ENCODE results near the gene RIPK3. TPM values are rescaled to one million over a fixed set of nuclear protein-coding genes. Genes with fewer than 3 reads are reported as not detected.

Gene RIPK3
- total and polyA plus RNA-seq, 2 of the 8 experiments (the other 6 are each of a cell fraction or from before 2014, with no cell fraction given): 0.24 to 0.39 TPM

DNA sequence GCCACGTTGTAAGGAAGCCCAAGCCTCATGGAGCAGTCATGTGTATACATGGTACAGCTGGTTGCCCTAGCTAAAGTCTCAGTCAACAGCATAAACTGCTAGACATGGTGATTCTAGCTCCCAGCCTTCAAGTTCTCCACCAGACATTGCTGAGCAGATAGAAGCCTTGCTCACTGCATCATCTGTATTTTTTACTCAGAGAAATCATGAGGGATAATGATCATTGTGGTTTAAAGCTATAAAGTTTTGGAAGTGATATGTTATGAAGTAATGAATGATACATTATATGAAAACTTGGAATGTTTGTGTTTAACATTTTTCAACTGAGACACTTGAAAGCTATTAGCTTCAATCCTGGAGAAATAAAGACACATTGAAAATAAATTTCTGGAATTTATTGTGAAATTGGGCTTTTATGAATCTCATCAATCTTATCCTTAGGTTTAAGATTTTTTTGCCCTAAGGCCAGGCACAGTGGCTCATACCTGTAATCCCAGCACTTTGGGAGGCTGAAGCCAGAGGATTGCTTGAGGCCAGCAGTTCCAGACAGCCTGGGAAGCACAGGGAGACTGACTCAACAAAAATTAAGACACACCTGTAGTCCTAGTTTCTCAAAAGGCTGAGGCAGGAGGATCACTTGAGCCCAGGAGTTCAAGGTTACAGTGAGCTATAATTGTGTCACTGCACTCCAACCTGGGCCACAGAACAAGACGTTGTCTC, 22.6 kb upstream of the RIPK3 start:
- Histone ChIP-seq H2BK12ac (ENCODE audit: low read depth, low read length) (no peak overlapping the region), H2BK15ac (ENCODE audit: low read length) (no peak overlapping the region), H3K9ac (replicated peaks in 1 of 4; ENCODE audit: extremely low read depth in 1 of 4, low read depth in 3 of 4, low read length in 3 of 4) (no peak overlapping the region), H3K56ac (replicated peaks; ENCODE audit: insufficient read length, low read depth, low read length) (no peak overlapping the region), H3K4ac (replicated peaks; ENCODE audit: insufficient read length, low read depth, low read length) (no peak overlapping the region), H3K36me3 (ENCODE audit: control insufficient read depth in 2 of 4, insufficient read depth in 4 of 4, low read length in 3 of 4) (no peaks in the 10 kb centered on the region), H4K5ac (ENCODE audit: insufficient read length, low read depth, low read length) (no peak overlapping the region), H3K14ac (ENCODE audit: insufficient read length) (no peak overlapping the region), H3K27ac (ENCODE audit: low read depth, low read length) (no peak overlapping the region), H3K23me2 (ENCODE audit: low read depth, low read length) (peaks cover 7% of the 10 kb centered on the region), H2BK5ac (ENCODE audit: low read depth, low read length) (no peak overlapping the region), H2BK20ac (ENCODE audit: low read length) (no peak overlapping the region), H3K4me3 (ENCODE audit: extremely low read depth in 1 of 4, insufficient read depth in 2 of 4, low read depth in 3 of 4, low read length in 4 of 4) (no peak overlapping the region), H3K23ac (ENCODE audit: insufficient read length) (no peak overlapping the region), H3K4me1 (replicated peaks in 1 of 4; ENCODE audit: control insufficient read depth in 3 of 4, insufficient read depth in 4 of 4, low read length in 3 of 4) (peaks cover 0 to 4% (median 1%) of the 10 kb centered on the region in 4 experiments; a peak in 3 of 7 replicates), H3K79me2 (ENCODE audit: control insufficient read depth in 1 of 2, insufficient read depth in 2 of 2, low read length in 2 of 2) (no peaks in the 10 kb centered on the region), H3K79me1 (ENCODE audit: low read depth, low read length) (no peaks in the 10 kb centered on the region), H3K4me2 (ENCODE audit: insufficient read depth in 1 of 2, low read depth in 2 of 2, low read length in 2 of 2) (no peak overlapping the region), H3K9me3 (ENCODE audit: insufficient read depth in 2 of 2, low read depth in 1 of 2, low read length in 1 of 2) (no peaks in the 10 kb centered on the region), H2AK5ac (ENCODE audit: low read depth, low read length) (no peak overlapping the region), H2BK120ac (replicated peaks; ENCODE audit: low read depth, low read length) (no peak overlapping the region), H4K20me1 (replicated peaks in 1 of 2; ENCODE audit: control insufficient read depth in 1 of 2, insufficient read depth in 2 of 2, low read length in 2 of 2) (no peaks in the 10 kb centered on the region), H2AFZ (ENCODE audit: low read length) (no peak overlapping the region), H3K27me3 (replicated peaks in 1 of 4; ENCODE audit: control insufficient read depth in 3 of 4, extremely low read depth in 1 of 4, insufficient read depth in 3 of 4, low read length in 3 of 4) (peaks cover 0 to 8% (median 2%) of the 10 kb centered on the region in 4 experiments; a peak in 4 of 7 replicates), H4K91ac (replicated peaks; ENCODE audit: insufficient read length, low read length) (no peak overlapping the region), H3K18ac (ENCODE audit: extremely low read depth, low read length) (no peak overlapping the region), H4K8ac (ENCODE audit: extremely low read depth, insufficient read depth, low read length) (no peak overlapping the region)
- FAIRE-seq (no peak), DNase-seq (ENCODE audit: low read depth in 1 of 2, low spot score in 2 of 2) (no peak)
- 47% methylated on average over 2 of the region's 2 CpGs; no CpG with 5 or more reads in 1 of the 2 experiments for WGBS, 2 experiments (ENCODE audit: extremely low coverage in 1 of 2, insufficient coverage in 1 of 2, insufficient read length in 1 of 2, insufficient replicate concordance in 2 of 2, low coverage in 1 of 2, low lambda C conversion rate in 2 of 2, missing lambda C conversion rate in 1 of 2)
- ChIA-PET POLR2A (ENCODE audit: partially characterized antibody) (interaction anchor here (1.1 to 1.2 kb wide), 3 partner anchors 16 to 80 kb away, joined by 3 to 4 read pairs (median 3); partner anchors contain the start of gene SDR39U1), CTCF (ENCODE audit: partially characterized antibody) (interaction anchor here (0.6 to 6.9 kb wide), 26 partner anchors 9 to 74 kb away, joined by 3 to 52 read pairs (median 4); partner anchors contain the start of genes ADCY4, CBLN3 and KHNYN)
- TF ChIP-seq ATF3 (IDR thresholded peaks at IDR 0.05; ENCODE audit: insufficient read depth, low read depth, low read length) (no peak), HDAC2 (IDR thresholded peaks at IDR 0.05; ENCODE audit: borderline replicate concordance in 1 of 2, low read depth in 2 of 2, low read length in 2 of 2) (no peak), SRF (IDR thresholded peaks at IDR 0.05; ENCODE audit: low read depth, low read length) (no peak)
